Liver (tissue), 9 donors: ENCODE measurements around the gene JPH3. TPM values are rescaled to one million over a fixed set of nuclear protein-coding genes. Genes with fewer than 3 reads are reported as not detected.

Source experiments
- DNase-seq: peaks from one replicate; pipeline ENCODE4 v3.0.0-alpha.2; 2017; ENCODE audit warnings: low spot score
- H3K27ac ChIP-seq, 2 donors: one replicate each; pipeline ENCODE4 v1.7.0; 2013; ENCODE audit warnings: inconsistent platforms in 2 of 2, low read length in 2 of 2, control low read depth in 1 of 2, low read depth in 1 of 2, mild to moderate bottlenecking in 1 of 2
- H3K27me3 ChIP-seq, 4 donors: one replicate each; pipeline versions ENCODE4 v1.6.1 to v1.7.0; 2013; ENCODE audit warnings: low read length in 3 of 4, inconsistent platforms in 1 of 4, mild to moderate bottlenecking in 1 of 4, moderate library complexity in 1 of 4; ENCODE audit not compliant: control insufficient read depth in 4 of 4, insufficient read depth in 4 of 4
- H3K36me3 ChIP-seq, 4 donors: one replicate each; pipeline versions ENCODE4 v1.6.1 to v1.7.0; 2013; ENCODE audit warnings: low read length in 3 of 4, mild to moderate bottlenecking in 3 of 4, low read depth in 1 of 4, moderate library complexity in 1 of 4; ENCODE audit not compliant: control insufficient read depth in 4 of 4, insufficient read depth in 3 of 4
- H3K4me1 ChIP-seq, 4 donors: one replicate each; pipeline versions ENCODE4 v1.6.1 to v1.7.0; 2013; ENCODE audit warnings: low read length in 3 of 4, mild to moderate bottlenecking in 3 of 4, moderate library complexity in 1 of 4; ENCODE audit not compliant: control insufficient read depth in 4 of 4, insufficient read depth in 4 of 4
- H3K4me3 ChIP-seq, 3 donors: one replicate each; pipeline versions ENCODE4 v1.6.1 to v1.7.0; 2013; ENCODE audit warnings: low read length in 3 of 3, control low read depth in 1 of 3, low read depth in 1 of 3, mild to moderate bottlenecking in 1 of 3
- H3K9ac ChIP-seq, 2 donors: one replicate each; pipeline ENCODE4 v1.7.0; 2013; ENCODE audit warnings: low read length in 2 of 2, mild to moderate bottlenecking in 2 of 2, moderate library complexity in 2 of 2, control low read depth in 1 of 2, low read depth in 1 of 2
- H3K9me3 ChIP-seq, 4 donors: one replicate each; pipeline versions ENCODE4 v1.6.1 to v1.7.0; 2013; ENCODE audit warnings: low read length in 3 of 4; ENCODE audit not compliant: control insufficient read depth in 4 of 4
- FOXA2 ChIP-seq: IDR thresholded peaks from 2 replicates; pipeline ENCODE4 v1.6.1; 2016; ENCODE audit warnings: antibody characterized with exemption
- GABPA ChIP-seq, 2 donors: IDR thresholded peaks in 1 of 2; conservative IDR thresholded peaks in 1 of 2; 2 replicates each; pipeline ENCODE4 v1.6.1; 2016; ENCODE audit warnings: antibody characterized with exemption in 2 of 2, mild to moderate bottlenecking in 1 of 2, moderate library complexity in 1 of 2
- HNF4A ChIP-seq, 2 donors: conservative IDR thresholded peaks; 2 replicates each; pipeline ENCODE4 v1.6.1; 2016; ENCODE audit warnings: antibody characterized with exemption in 2 of 2, mild to moderate bottlenecking in 2 of 2
- JUND ChIP-seq, 2 donors: IDR thresholded peaks; 2 replicates each; pipeline ENCODE4 v1.6.1; 2016; ENCODE audit warnings: antibody characterized with exemption in 2 of 2
- RAD21 ChIP-seq, 2 donors: IDR thresholded peaks; 2 replicates each; pipeline ENCODE4 v1.6.1; 2016; ENCODE audit warnings: antibody characterized with exemption in 2 of 2, mild to moderate bottlenecking in 2 of 2
- WGBS: extraction: QIAGEN DNeasy Blood & Tissue Kit; methylation state at CpG from one replicate; pipeline ENCODE4 v1.1.7; 2013; 5-methylcytosine and 5-hydroxymethylcytosine counted together
- polyA plus RNA-seq, 2 donors: library from polyadenylated mRNA; stranded (reverse) in 1 of 2; unstranded in 1 of 2; fragments of 200-250 nt in 1 of 2; fragments of >200 nt in 1 of 2; fragmentation: Nextera tagmentation in 1 of 2; extraction: Ambion mirVana in 1 of 2; gene quantifications; one replicate each; pipeline versions ENCODE4 v1.2.1 to v1.2.3, GENCODE V29; 2013 to 2015
- total RNA-seq, 2 donors: library from RNA; depleted of rRNA; stranded (reverse); fragments of >200 nt; gene quantifications; one replicate each; pipeline ENCODE4 v1.2.3, GENCODE V29; 2014
- TF ChIP-seq, protein P1 (sequence below): fragments of 150-350 bp; IDR thresholded peaks from 2 replicates; pipeline ENCODE4 v1.5.1; 2017; ENCODE audit warnings: improper control_type of control experiment, low read depth, low read length; ENCODE audit not compliant: missing input control
- TF ChIP-seq, protein P2 (sequence below): IDR thresholded peaks from 2 replicates; pipeline ENCODE4 v1.6.1; 2016; ENCODE audit warnings: antibody characterized with exemption, mild to moderate bottlenecking
- TF ChIP-seq, protein P3 (sequence below): IDR thresholded peaks from 2 replicates; pipeline ENCODE4 v1.6.1; 2016; ENCODE audit warnings: antibody characterized with exemption
- TF ChIP-seq, protein P4 (sequence below): IDR thresholded peaks from 2 replicates; pipeline ENCODE4 v1.6.1; 2016; ENCODE audit warnings: antibody characterized with exemption
- donor health status: healthy.
- donor health status: healthy.
- donor health status: healthy.
- donor health status: healthy.
- donor health status: healthy.

Gene JPH3
- total and polyA plus RNA-seq, 4 donors: under 0.01 to 0.09 (median 0.04) TPM

DNA sequence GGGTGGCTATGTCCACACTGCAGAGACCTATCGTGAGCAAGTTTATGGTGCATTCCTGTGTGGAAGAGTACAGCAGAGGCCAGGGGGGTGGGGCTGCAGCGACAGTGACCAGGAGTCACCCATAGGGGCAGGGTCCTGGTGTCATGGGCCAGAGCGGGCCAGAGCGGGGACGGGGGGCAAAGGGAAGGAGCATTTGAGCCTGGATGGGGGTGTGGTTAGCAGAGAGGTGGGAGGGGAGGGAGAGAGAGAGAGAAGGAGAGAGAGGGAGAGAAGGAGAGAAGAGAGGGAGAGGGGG, 17.8 kb downstream of the JPH3 start:
- no peaks in the 10 kb centered on the region for H3K27me3 ChIP-seq
- no peak overlapping the region for H3K9ac ChIP-seq
- no peak for DNase-seq
- no peak overlapping the region for H3K4me3 ChIP-seq
- TF ChIP-seq, protein P1, sequence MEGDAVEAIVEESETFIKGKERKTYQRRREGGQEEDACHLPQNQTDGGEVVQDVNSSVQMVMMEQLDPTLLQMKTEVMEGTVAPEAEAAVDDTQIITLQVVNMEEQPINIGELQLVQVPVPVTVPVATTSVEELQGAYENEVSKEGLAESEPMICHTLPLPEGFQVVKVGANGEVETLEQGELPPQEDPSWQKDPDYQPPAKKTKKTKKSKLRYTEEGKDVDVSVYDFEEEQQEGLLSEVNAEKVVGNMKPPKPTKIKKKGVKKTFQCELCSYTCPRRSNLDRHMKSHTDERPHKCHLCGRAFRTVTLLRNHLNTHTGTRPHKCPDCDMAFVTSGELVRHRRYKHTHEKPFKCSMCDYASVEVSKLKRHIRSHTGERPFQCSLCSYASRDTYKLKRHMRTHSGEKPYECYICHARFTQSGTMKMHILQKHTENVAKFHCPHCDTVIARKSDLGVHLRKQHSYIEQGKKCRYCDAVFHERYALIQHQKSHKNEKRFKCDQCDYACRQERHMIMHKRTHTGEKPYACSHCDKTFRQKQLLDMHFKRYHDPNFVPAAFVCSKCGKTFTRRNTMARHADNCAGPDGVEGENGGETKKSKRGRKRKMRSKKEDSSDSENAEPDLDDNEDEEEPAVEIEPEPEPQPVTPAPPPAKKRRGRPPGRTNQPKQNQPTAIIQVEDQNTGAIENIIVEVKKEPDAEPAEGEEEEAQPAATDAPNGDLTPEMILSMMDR: no peak
- TF ChIP-seq GABPA (IDR thresholded peaks at IDR 0.05 in 1 of 2, conservative IDR thresholded peaks at IDR 0.05 in 1 of 2): no peak
- TF ChIP-seq HNF4A (conservative IDR thresholded peaks at IDR 0.05): no peak
- no peak overlapping the region for H3K27ac ChIP-seq
- H3K36me3 ChIP-seq: no peaks in the 10 kb centered on the region
- H3K9me3 ChIP-seq: no peaks in the 10 kb centered on the region
- 18% methylated on average over 5 of the region's 5 CpGs for WGBS
- no peaks in the 10 kb centered on the region for H3K4me1 ChIP-seq

DNA sequence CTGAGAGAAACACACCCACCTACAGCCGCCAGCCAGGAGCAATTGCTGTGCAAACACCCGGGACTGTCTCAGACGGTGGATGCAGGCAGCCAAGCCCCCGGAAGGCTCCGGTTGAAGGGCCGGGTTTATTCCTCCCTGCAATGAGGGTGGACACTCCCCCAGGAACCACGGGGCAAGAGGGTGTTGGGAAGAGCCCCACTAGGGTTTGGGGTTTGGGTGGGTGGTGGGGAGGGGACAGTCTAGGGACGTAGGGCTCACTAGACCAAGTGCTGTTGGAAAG, 19.2 kb downstream of the JPH3 start:
- Histone ChIP-seq H3K4me1 (no peaks in the 10 kb centered on the region), H3K9me3 (no peaks in the 10 kb centered on the region), H3K27me3 (no peaks in the 10 kb centered on the region), H3K4me3 (no peak overlapping the region), H3K27ac (no peak overlapping the region), H3K36me3 (no peaks in the 10 kb centered on the region), H3K9ac (no peak overlapping the region)
- DNase-seq: no peak
- WGBS: 39% methylated on average over 8 of the region's 8 CpGs
- TF ChIP-seq, protein P2, sequence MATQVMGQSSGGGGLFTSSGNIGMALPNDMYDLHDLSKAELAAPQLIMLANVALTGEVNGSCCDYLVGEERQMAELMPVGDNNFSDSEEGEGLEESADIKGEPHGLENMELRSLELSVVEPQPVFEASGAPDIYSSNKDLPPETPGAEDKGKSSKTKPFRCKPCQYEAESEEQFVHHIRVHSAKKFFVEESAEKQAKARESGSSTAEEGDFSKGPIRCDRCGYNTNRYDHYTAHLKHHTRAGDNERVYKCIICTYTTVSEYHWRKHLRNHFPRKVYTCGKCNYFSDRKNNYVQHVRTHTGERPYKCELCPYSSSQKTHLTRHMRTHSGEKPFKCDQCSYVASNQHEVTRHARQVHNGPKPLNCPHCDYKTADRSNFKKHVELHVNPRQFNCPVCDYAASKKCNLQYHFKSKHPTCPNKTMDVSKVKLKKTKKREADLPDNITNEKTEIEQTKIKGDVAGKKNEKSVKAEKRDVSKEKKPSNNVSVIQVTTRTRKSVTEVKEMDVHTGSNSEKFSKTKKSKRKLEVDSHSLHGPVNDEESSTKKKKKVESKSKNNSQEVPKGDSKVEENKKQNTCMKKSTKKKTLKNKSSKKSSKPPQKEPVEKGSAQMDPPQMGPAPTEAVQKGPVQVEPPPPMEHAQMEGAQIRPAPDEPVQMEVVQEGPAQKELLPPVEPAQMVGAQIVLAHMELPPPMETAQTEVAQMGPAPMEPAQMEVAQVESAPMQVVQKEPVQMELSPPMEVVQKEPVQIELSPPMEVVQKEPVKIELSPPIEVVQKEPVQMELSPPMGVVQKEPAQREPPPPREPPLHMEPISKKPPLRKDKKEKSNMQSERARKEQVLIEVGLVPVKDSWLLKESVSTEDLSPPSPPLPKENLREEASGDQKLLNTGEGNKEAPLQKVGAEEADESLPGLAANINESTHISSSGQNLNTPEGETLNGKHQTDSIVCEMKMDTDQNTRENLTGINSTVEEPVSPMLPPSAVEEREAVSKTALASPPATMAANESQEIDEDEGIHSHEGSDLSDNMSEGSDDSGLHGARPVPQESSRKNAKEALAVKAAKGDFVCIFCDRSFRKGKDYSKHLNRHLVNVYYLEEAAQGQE: no peak
- TF ChIP-seq HNF4A (conservative IDR thresholded peaks at IDR 0.05) (no peak), FOXA2 (no peak)

DNA sequence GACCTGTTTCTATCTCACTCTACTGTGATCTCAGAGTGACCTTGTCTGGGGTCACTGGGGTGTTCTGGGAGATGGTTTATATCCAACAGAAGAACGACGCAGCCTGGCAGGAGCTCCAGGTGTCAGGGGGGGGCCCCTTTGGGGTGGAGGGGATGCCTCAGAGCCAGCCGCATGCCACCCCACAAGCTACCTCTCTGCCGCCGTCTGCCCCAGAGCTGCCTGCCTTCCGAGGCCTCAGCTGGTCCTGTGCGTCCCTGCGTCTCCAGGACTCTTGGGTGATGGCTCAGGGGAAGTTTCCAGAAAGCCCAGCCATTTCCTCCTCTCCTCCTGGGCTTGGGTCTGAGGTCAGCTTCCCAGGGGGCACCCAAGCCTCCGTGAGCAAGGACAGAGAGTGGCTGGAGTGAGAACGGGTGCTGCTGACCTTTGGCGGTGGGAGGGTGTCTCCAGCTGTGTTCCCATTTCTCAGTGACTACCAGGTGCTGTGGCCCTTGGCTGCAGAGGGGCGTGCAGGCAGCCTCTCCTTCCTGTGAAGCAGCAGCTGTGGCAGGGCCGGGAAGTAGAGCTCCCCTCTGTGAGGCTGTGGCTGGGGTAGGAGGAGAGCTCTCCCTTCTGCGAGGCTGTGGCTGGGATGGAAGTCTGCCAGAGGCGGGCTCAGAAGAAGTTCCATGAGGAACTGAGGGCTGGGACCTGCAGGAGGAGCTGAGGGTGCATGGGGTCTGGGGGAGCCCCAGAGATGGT, 19.8 kb downstream of the JPH3 start:
- Histone ChIP-seq H3K27ac (no peak overlapping the region), H3K36me3 (no peaks in the 10 kb centered on the region), H3K9ac (no peak overlapping the region), H3K4me3 (no peak overlapping the region), H3K27me3 (no peaks in the 10 kb centered on the region), H3K4me1 (no peaks in the 10 kb centered on the region), H3K9me3 (no peaks in the 10 kb centered on the region)
- TF ChIP-seq, protein P3, sequence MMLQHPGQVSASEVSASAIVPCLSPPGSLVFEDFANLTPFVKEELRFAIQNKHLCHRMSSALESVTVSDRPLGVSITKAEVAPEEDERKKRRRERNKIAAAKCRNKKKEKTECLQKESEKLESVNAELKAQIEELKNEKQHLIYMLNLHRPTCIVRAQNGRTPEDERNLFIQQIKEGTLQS: no peak
- TF ChIP-seq, protein P2: no peak
- TF ChIP-seq, protein P1: no peak
- TF ChIP-seq JUND (IDR thresholded peaks at IDR 0.05) (no peak), FOXA2 (no peak), RAD21 (IDR thresholded peaks at IDR 0.05) (no peak)
- TF ChIP-seq, protein P4, sequence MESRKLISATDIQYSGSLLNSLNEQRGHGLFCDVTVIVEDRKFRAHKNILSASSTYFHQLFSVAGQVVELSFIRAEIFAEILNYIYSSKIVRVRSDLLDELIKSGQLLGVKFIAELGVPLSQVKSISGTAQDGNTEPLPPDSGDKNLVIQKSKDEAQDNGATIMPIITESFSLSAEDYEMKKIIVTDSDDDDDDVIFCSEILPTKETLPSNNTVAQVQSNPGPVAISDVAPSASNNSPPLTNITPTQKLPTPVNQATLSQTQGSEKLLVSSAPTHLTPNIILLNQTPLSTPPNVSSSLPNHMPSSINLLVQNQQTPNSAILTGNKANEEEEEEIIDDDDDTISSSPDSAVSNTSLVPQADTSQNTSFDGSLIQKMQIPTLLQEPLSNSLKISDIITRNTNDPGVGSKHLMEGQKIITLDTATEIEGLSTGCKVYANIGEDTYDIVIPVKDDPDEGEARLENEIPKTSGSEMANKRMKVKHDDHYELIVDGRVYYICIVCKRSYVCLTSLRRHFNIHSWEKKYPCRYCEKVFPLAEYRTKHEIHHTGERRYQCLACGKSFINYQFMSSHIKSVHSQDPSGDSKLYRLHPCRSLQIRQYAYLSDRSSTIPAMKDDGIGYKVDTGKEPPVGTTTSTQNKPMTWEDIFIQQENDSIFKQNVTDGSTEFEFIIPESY: no peak
- DNase-seq: no peak
- 54% methylated on average over 15 of the region's 15 CpGs for WGBS
